ENCODE data around the gene CHMP4B. TPM values are rescaled to one million over a fixed set of nuclear protein-coding genes. Genes with fewer than 3 reads are reported as not detected.

CHMP4B gene
- total RNA-seq, 2 donors from 2014 or later: 75.7 to 85.8 TPM

DNA sequence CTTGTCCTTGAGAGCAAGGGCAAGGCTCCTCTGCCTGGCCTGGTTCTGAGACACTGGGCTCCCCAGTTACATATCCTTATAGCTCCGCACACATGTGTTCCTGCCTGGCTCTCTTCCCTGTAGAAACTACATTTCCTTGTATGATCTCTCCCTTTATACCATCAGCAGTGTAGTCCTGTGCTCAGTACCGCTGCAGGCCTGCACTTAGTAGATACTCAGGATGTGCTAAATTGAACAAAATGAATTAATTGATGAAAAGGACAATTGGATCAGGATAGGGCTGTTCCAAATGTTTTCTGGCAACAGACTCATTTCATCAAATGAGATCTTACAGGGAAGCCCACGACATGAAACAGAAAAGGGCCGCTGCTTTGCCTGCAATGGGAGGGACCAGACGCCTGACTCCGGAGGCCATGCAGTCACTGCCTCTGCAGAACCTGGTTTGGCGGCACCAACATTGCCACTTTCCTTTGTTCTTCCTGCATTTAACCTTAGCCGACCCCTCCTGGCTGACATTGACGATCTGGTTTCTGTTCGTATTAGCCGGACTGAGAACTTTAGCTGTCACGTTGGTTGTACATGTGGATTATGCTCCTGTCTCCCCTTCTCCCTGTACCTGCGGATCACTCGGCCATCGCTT lies 53.3 kb downstream of the CHMP4B start:
- intact Hi-C loops (cut with DNase I): no loop called here
- H3K36me3 ChIP-seq: no peaks in the 10 kb centered on the region
- TF ChIP-seq, protein P1, sequence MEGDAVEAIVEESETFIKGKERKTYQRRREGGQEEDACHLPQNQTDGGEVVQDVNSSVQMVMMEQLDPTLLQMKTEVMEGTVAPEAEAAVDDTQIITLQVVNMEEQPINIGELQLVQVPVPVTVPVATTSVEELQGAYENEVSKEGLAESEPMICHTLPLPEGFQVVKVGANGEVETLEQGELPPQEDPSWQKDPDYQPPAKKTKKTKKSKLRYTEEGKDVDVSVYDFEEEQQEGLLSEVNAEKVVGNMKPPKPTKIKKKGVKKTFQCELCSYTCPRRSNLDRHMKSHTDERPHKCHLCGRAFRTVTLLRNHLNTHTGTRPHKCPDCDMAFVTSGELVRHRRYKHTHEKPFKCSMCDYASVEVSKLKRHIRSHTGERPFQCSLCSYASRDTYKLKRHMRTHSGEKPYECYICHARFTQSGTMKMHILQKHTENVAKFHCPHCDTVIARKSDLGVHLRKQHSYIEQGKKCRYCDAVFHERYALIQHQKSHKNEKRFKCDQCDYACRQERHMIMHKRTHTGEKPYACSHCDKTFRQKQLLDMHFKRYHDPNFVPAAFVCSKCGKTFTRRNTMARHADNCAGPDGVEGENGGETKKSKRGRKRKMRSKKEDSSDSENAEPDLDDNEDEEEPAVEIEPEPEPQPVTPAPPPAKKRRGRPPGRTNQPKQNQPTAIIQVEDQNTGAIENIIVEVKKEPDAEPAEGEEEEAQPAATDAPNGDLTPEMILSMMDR (IDR thresholded peaks at IDR 0.05): no peak
- TF ChIP-seq POLR2A (IDR thresholded peaks at IDR 0.05) (no peak), POLR2AphosphoS5 (IDR thresholded peaks at IDR 0.05) (no peak)

DNA sequence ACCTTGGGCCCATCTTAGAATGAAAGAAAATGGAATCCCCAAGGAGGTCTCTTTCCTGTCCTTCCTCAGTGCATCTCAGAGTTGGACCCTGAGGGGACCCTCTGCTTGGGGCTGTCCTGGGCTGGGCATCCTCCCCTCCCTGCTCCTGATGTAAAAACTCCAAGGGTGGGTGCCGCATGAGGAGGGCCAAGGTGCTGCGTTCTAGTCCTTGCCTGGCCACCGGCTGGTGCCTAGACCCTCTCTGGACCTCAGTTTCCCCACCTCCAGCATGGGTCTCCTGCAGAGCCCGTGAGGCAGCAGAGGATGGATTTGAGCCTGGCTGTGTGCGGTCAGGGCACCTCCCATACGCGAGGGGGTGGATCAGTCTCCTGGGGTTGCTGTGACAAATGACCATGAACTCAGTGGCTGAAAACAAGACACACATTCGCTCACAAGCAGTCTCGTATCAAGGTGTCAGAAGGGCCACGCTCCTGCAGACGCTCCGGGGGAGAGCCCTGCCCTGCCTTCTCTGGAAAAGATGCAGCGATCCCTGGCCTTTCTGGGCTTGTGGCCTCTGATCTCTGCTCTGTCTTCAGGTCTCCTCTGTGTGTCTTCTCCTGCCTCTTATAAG lies 54.7 kb downstream of the CHMP4B start:
- H3K36me3 ChIP-seq: no peaks in the 10 kb centered on the region
- TF ChIP-seq POLR2AphosphoS5 (IDR thresholded peaks at IDR 0.05) (no peak), POLR2A (IDR thresholded peaks at IDR 0.05) (no peak)
- TF ChIP-seq, protein P1 (IDR thresholded peaks at IDR 0.05): no peak
- H3K27ac ChIP-seq: no peak overlapping the region
- H3K4me3 ChIP-seq: no peak overlapping the region
- H3K9me3 ChIP-seq: no peaks in the 10 kb centered on the region
- H3K27me3 ChIP-seq (replicated peaks; ENCODE audit: insufficient read depth): no peaks in the 10 kb centered on the region
- intact Hi-C loops (cut with DNase I): no loop called here
- no peaks in the 10 kb centered on the region for H3K4me1 ChIP-seq (replicated peaks)
- DNase-seq (ENCODE audit: low spot score): no peak
- WGBS: 89% methylated on average over 13 of the region's 13 CpGs

More for the DNA sequence above, 53.3 kb downstream of the CHMP4B start:
- H3K27ac ChIP-seq: no peak overlapping the region
- no peak for DNase-seq (ENCODE audit: low spot score)
- no peaks in the 10 kb centered on the region for H3K27me3 ChIP-seq (replicated peaks; ENCODE audit: insufficient read depth)
- WGBS: 88% methylated on average over 15 of the region's 15 CpGs
- no peak overlapping the region for H3K4me3 ChIP-seq
- H3K4me1 ChIP-seq (replicated peaks): no peaks in the 10 kb centered on the region
- H3K9me3 ChIP-seq: no peaks in the 10 kb centered on the region

DNA sequence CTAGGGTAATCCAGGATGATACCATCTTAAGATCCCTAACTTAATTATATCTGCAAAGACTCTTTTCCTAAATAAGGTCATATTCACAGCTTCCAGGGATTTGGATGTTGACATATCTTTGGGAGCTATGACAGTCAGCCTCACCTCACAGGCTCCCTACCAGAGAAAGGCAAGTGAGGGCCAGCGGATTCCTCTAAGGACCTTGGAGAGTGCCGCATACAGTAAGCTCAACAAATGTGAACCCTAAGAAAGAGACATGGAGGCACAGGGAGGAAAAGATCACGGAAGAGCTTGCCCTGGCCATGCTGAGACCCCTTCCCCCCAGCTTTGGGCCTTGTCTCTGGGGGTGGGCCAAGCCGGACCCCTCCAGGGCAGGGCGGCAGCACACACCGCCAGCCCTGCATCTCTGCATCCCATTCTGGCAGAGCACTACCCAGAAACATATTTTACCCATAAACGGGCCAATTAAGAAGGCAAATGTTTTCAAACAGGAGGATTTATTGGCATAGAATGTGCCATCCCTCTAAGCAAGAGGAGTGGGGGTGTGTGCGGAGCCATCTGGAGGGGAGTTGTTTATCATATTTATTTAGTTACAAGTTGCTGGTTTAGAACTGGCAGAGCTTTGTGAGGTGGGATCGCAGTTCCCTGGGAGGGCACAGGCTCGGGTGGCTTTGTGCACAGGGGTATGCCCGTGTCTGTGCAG lies 55.4 kb downstream of the CHMP4B start:
- TF ChIP-seq, protein P1 (IDR thresholded peaks at IDR 0.05): no peak
- TF ChIP-seq POLR2AphosphoS5 (IDR thresholded peaks at IDR 0.05) (no peak), POLR2A (IDR thresholded peaks at IDR 0.05) (no peak)
- Histone ChIP-seq H3K27ac (no peak overlapping the region), H3K36me3 (no peaks in the 10 kb centered on the region), H3K4me3 (no peak overlapping the region), H3K4me1 (replicated peaks) (no peaks in the 10 kb centered on the region), H3K9me3 (no peaks in the 10 kb centered on the region), H3K27me3 (replicated peaks; ENCODE audit: insufficient read depth) (no peaks in the 10 kb centered on the region)
- intact Hi-C loops (cut with DNase I): no loop called here
- 76% methylated on average over 11 of the region's 11 CpGs for WGBS
- no peak for DNase-seq (ENCODE audit: low spot score)

DNA sequence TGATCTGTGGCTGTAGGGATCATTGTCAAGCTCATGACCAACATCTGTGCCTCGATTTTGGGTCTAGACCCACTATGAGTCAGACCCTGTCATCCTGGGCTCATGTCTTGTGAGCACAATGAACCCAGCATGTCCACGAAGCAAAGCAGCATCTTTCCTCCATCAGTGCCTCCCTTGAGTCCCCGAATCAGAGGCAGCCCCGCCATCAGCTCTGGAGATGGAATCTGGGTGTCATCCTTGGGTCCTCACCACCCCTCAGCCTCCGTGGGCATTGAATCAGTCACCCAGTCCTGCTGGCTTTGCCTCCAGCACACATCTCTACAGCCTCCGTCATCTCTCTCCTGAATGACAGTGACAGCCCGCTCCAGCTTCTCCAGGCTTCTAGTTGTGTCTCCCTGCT lies 56.9 kb downstream of the CHMP4B start:
- TF ChIP-seq POLR2AphosphoS5 (IDR thresholded peaks at IDR 0.05): no peak
- TF ChIP-seq, protein P1 (IDR thresholded peaks at IDR 0.05): no peak
- TF ChIP-seq POLR2A (IDR thresholded peaks at IDR 0.05): no peak
- DNase-seq (ENCODE audit: low spot score): no peak
- Histone ChIP-seq H3K4me1 (replicated peaks) (no peaks in the 10 kb centered on the region), H3K27me3 (replicated peaks; ENCODE audit: insufficient read depth) (no peaks in the 10 kb centered on the region), H3K36me3 (no peaks in the 10 kb centered on the region), H3K4me3 (no peak overlapping the region), H3K9me3 (no peaks in the 10 kb centered on the region), H3K27ac (no peak overlapping the region)
- intact Hi-C loops (cut with DNase I): no loop called here
- 84% methylated on average over 7 of the region's 7 CpGs for WGBS
